ENCODE results near the gene VCAN.

Gene VCAN

GRCh38 chr5:83577036-83577636 is 105.6 kb downstream of the VCAN start:
- no peak overlapping the region for H3K4me3 ChIP-seq
- no peak for DNase-seq (ENCODE audit: low read depth, low spot score)
- no peak overlapping the region for H3K9ac ChIP-seq (ENCODE audit: insufficient read length)
- no peaks in the 10 kb centered on the region for H3K36me3 ChIP-seq (ENCODE audit: insufficient read depth, low read length)
- no peak overlapping the region for H3K27ac ChIP-seq
- TF ChIP-seq POLR2AphosphoS5 (IDR thresholded peaks at IDR 0.05; ENCODE audit: borderline replicate concordance, low read depth, low read length) (no peak), FOXP2 (optimal IDR thresholded peaks at IDR 0.05; ENCODE audit: control extremely low read depth, extremely low read length, insufficient read depth) (no peak), EZH2 (IDR thresholded peaks at IDR 0.05) (no peak)
- no peaks in the 10 kb centered on the region; the same call in 1 of the 2 replicates for H3K9me3 ChIP-seq (ENCODE audit: low read depth, low read length)

- no peak for TF ChIP-seq FOXP2 (optimal IDR thresholded peaks at IDR 0.05; ENCODE audit: control extremely low read depth, extremely low read length, insufficient read depth)
- no peak for TF ChIP-seq POLR2AphosphoS5 (IDR thresholded peaks at IDR 0.05; ENCODE audit: borderline replicate concordance, low read depth, low read length)
- TF ChIP-seq EZH2 (IDR thresholded peaks at IDR 0.05) = no peak
- H3K9ac ChIP-seq (ENCODE audit: insufficient read length) = no peak overlapping the region
- H3K36me3 ChIP-seq (ENCODE audit: insufficient read depth, low read length) = no peaks in the 10 kb centered on the region
- no peak for DNase-seq (ENCODE audit: low read depth, low spot score)
- H3K27ac ChIP-seq = no peak overlapping the region
- no peaks in the 10 kb centered on the region for H3K9me3 ChIP-seq (ENCODE audit: low read depth, low read length)
- H3K4me3 ChIP-seq = no peak overlapping the region
Measured at GRCh38 chr5:83583859-83584258, 112.3 kb downstream of the VCAN start.

GRCh38 chr5:83586874-83587776 is 115.6 kb downstream of the VCAN start:
- no peaks in the 10 kb centered on the region for H3K9me3 ChIP-seq (ENCODE audit: low read depth, low read length)
- H3K4me3 ChIP-seq = no peak overlapping the region
- no peak overlapping the region for H3K27ac ChIP-seq
- TF ChIP-seq FOXP2 (optimal IDR thresholded peaks at IDR 0.05; ENCODE audit: control extremely low read depth, extremely low read length, insufficient read depth) = no peak
- no peak for TF ChIP-seq POLR2AphosphoS5 (IDR thresholded peaks at IDR 0.05; ENCODE audit: borderline replicate concordance, low read depth, low read length)
- no peak for TF ChIP-seq EZH2 (IDR thresholded peaks at IDR 0.05)
- DNase-seq (ENCODE audit: low read depth, low spot score) = no peak
- H3K9ac ChIP-seq (ENCODE audit: insufficient read length) = no peak overlapping the region
- H3K36me3 ChIP-seq (ENCODE audit: insufficient read depth, low read length) = no peaks in the 10 kb centered on the region

GRCh38 chr5:83589786-83590185 is 118.2 kb downstream of the VCAN start:
- Histone ChIP-seq H3K36me3 (ENCODE audit: insufficient read depth, low read length) (no peaks in the 10 kb centered on the region), H3K9ac (ENCODE audit: insufficient read length) (no peak overlapping the region), H3K27ac (no peak overlapping the region), H3K9me3 (ENCODE audit: low read depth, low read length) (no peaks in the 10 kb centered on the region), H3K4me3 (no peak overlapping the region)
- no peak for DNase-seq (ENCODE audit: low read depth, low spot score)
- TF ChIP-seq FOXP2 (optimal IDR thresholded peaks at IDR 0.05; ENCODE audit: control extremely low read depth, extremely low read length, insufficient read depth) = no peak
- no peak for TF ChIP-seq EZH2 (IDR thresholded peaks at IDR 0.05)
- no peak for TF ChIP-seq POLR2AphosphoS5 (IDR thresholded peaks at IDR 0.05; ENCODE audit: borderline replicate concordance, low read depth, low read length)

GRCh38 chr5:83590966-83591365 is 119.4 kb downstream of the VCAN start:
- Histone ChIP-seq H3K36me3 (ENCODE audit: insufficient read depth, low read length) (no peaks in the 10 kb centered on the region), H3K4me3 (no peak overlapping the region), H3K9ac (ENCODE audit: insufficient read length) (no peak overlapping the region), H3K9me3 (ENCODE audit: low read depth, low read length) (no peaks in the 10 kb centered on the region), H3K27ac (no peak overlapping the region)
- DNase-seq (ENCODE audit: low read depth, low spot score) = no peak
- no peak for TF ChIP-seq EZH2 (IDR thresholded peaks at IDR 0.05)
- no peak for TF ChIP-seq POLR2AphosphoS5 (IDR thresholded peaks at IDR 0.05; ENCODE audit: borderline replicate concordance, low read depth, low read length)
- no peak for TF ChIP-seq FOXP2 (optimal IDR thresholded peaks at IDR 0.05; ENCODE audit: control extremely low read depth, extremely low read length, insufficient read depth)

- Histone ChIP-seq H3K36me3 (ENCODE audit: insufficient read depth, low read length) (no peaks in the 10 kb centered on the region), H3K9ac (ENCODE audit: insufficient read length) (no peak overlapping the region), H3K4me3 (no peak overlapping the region), H3K9me3 (ENCODE audit: low read depth, low read length) (no peaks in the 10 kb centered on the region), H3K27ac (no peak overlapping the region)
- no peak for TF ChIP-seq FOXP2 (optimal IDR thresholded peaks at IDR 0.05; ENCODE audit: control extremely low read depth, extremely low read length, insufficient read depth)
- TF ChIP-seq EZH2 (IDR thresholded peaks at IDR 0.05) = no peak
- no peak for TF ChIP-seq POLR2AphosphoS5 (IDR thresholded peaks at IDR 0.05; ENCODE audit: borderline replicate concordance, low read depth, low read length)
- no peak for DNase-seq (ENCODE audit: low read depth, low spot score)
Measured at GRCh38 chr5:83595217-83595616, 123.7 kb downstream of the VCAN start.

GRCh38 chr5:83608122-83608521 is 136.6 kb downstream of the VCAN start:
- no peak for DNase-seq (ENCODE audit: low read depth, low spot score)
- Histone ChIP-seq H3K36me3 (ENCODE audit: insufficient read depth, low read length) (no peaks in the 10 kb centered on the region), H3K4me3 (no peak overlapping the region), H3K9ac (ENCODE audit: insufficient read length) (no peak overlapping the region), H3K9me3 (ENCODE audit: low read depth, low read length) (no peaks in the 10 kb centered on the region), H3K27ac (no peak overlapping the region)
- TF ChIP-seq FOXP2 (optimal IDR thresholded peaks at IDR 0.05; ENCODE audit: control extremely low read depth, extremely low read length, insufficient read depth) (no peak), EZH2 (IDR thresholded peaks at IDR 0.05) (no peak), POLR2AphosphoS5 (IDR thresholded peaks at IDR 0.05; ENCODE audit: borderline replicate concordance, low read depth, low read length) (no peak)

- no peak for TF ChIP-seq FOXP2 (optimal IDR thresholded peaks at IDR 0.05; ENCODE audit: control extremely low read depth, extremely low read length, insufficient read depth)
- no peak for TF ChIP-seq EZH2 (IDR thresholded peaks at IDR 0.05)
- no peak for TF ChIP-seq POLR2AphosphoS5 (IDR thresholded peaks at IDR 0.05; ENCODE audit: borderline replicate concordance, low read depth, low read length)
- no peak for DNase-seq (ENCODE audit: low read depth, low spot score)
Measured at GRCh38 chr5:83614841-83615240, 143.3 kb downstream of the VCAN start.

More at GRCh38 chr5:83614841-83615240, 143.3 kb downstream of the VCAN start:
- H3K9ac ChIP-seq (ENCODE audit: insufficient read length) = no peak overlapping the region
- no peaks in the 10 kb centered on the region for H3K36me3 ChIP-seq (ENCODE audit: insufficient read depth, low read length)
- no peaks in the 10 kb centered on the region for H3K9me3 ChIP-seq (ENCODE audit: low read depth, low read length)
- H3K27ac ChIP-seq = no peak overlapping the region; the same call in 1 of the 2 replicates
- no peak overlapping the region for H3K4me3 ChIP-seq

All from SK-N-MC (cell line).